RWPE1 (cell line): Measurements from ENCODE around the gene PDZRN3.

ENCODE experiments used
- CTCF ChIA-PET: fragments of 350-600 bp; sonication (Branson Sonifier 250); formaldehyde crosslinking; extraction: SDS; loops from one replicate; lab custom pipeline; 2021; lab: Yijun Ruan, JAX
- POLR2A ChIA-PET: fragments of 400-600 bp; formaldehyde crosslinking; extraction: SDS; loops from one replicate; lab custom pipeline; 2020; ENCODE audit warnings: antibody characterized with exemption; ENCODE audit not compliant: low non-redundant PET; lab: Yijun Ruan, JAX
- DNase-seq: peaks from one replicate; pipeline ENCODE4 v3.0.0; 2012; ENCODE audit warnings: low spot score
- H3K27ac ChIP-seq: fragments of 450-650 bp; 2 replicates; pipeline ENCODE4 v1.5.1; 2017
- CTCF ChIP-seq: fragments of 450-650 bp; conservative IDR thresholded peaks from 2 replicates; pipeline ENCODE4 v1.5.1; 2017; ENCODE audit warnings: low read depth, mild to moderate bottlenecking

PDZRN3 gene

DNA sequence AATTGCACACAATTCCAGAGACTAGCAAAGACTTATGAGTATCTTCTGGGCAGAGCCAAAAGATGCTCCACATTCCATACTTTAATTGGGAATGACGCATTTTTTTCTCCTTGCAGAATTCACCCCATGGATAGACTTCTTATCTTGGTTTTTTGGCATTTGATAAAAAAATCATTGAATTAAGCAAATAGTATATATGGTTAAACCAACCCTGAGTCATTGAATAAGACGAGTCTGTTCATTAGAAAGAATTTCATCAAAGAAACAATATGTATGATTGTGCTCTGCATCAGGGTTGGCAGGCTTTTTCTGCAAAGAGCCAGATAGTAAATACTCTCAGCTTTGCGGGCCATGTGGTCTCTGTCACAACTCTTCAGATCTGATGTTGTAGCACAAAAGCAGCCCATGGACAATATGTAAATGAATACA lies 9.2 kb upstream of the PDZRN3 start:
- no peak for TF ChIP-seq CTCF
- no peak for DNase-seq
- ChIA-PET POLR2A (no interaction called here), CTCF (no interaction called here)
- no peak overlapping the region for H3K27ac ChIP-seq

DNA sequence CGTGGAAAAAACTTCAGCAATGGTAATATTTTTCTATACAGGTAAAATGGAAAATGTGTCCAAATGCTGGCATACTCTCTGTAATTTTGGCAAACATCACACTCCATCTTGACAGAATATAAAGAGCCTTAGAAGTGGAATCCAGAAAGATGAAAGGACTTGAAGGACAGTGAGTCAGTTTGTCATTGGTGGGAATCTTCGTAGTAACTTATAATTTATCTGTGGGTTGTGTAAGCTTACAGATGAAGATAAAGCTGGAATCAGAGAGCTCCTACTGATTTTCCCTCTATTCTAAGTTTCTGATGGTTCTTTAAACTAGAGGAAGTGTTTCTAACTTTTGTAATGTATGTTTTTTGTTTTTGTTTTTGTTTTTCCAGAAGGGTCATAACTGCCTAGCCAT lies 8.7 kb upstream of the PDZRN3 start:
- ChIA-PET CTCF (no interaction called here), POLR2A (no interaction called here)
- no peak for DNase-seq
- TF ChIP-seq CTCF, result no peak
- H3K27ac ChIP-seq, result no peak overlapping the region

GRCh38 chr3:73626106-73626505 lies 1.4 kb upstream of the PDZRN3 start:
- CTCF ChIA-PET, result no interaction called here
- TF ChIP-seq CTCF, result no peak
- DNase-seq, result no peak
- no peak overlapping the region for H3K27ac ChIP-seq
- POLR2A ChIA-PET, result no interaction called here

GRCh38 chr3:73624017-73624820 lies 522 bp downstream of the PDZRN3 start:
- CTCF ChIA-PET, result interaction anchor here (0.6 kb wide), 1 partner anchor 120 kb away, joined by 3 read pairs; no protein-coding TSS in a partner anchor
- no peak for DNase-seq
- H3K27ac ChIP-seq, result no peak overlapping the region
- POLR2A ChIA-PET, result no interaction called here
- TF ChIP-seq CTCF, result no peak

DNA sequence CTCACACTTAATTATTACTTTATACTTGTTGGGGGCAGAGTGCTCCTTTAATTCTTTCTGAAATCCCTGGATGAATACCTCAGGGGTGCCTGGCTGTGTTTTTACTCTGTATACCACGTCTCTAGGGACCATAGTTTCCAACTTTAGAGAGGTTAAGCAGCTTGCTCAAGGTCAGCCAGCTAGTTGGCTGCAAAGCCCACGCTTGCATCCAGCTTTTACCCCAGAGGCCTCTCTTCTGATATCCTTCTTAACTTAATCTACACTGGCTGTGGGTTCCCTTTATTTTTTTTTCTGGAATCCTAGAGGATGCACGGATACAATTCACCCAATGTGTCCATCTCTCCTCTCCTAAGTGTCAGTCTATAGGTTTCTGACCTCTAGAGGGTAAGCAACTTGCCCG lies 1.4 kb downstream of the PDZRN3 start:
- ChIA-PET CTCF (interaction anchor here (0.6 kb wide), 1 partner anchor 96 kb away, joined by 3 read pairs; no protein-coding TSS in a partner anchor), POLR2A (no interaction called here)
- no peak overlapping the region for H3K27ac ChIP-seq
- TF ChIP-seq CTCF, result no peak
- no peak for DNase-seq

- H3K27ac ChIP-seq, result no peak overlapping the region
- POLR2A ChIA-PET, result no interaction called here
Measured at GRCh38 chr3:73622091-73622805, 2.5 kb downstream of the PDZRN3 start.

More at GRCh38 chr3:73622091-73622805, 2.5 kb downstream of the PDZRN3 start:
- CTCF ChIA-PET, result no interaction called here
- no peak for TF ChIP-seq CTCF
- no peak for DNase-seq
